ENCODE measurements around the gene ZNF594.
"Not testable (repeated sequence)": the region's sequence is repeated elsewhere in the genome, so short reads cannot be mapped to it uniquely, and the experiment has no call there.

The ZNF594 gene

GRCh38 chr17:5191541-5192417 is at the start of gene ZNF594:
TSS of gene ZNF594 (minus strand) at chr17:5191868. CDS start at chr17:5184256, 7,612 bp downstream.
- peak; percentile 90 for DNase-seq (ENCODE audit: low spot score)

- not testable (repeated sequence) for DNase-seq (ENCODE audit: low spot score)
These were observed 48.1 kb upstream of the ZNF594 start for GRCh38 chr17:5239769-5240168.

DNA sequence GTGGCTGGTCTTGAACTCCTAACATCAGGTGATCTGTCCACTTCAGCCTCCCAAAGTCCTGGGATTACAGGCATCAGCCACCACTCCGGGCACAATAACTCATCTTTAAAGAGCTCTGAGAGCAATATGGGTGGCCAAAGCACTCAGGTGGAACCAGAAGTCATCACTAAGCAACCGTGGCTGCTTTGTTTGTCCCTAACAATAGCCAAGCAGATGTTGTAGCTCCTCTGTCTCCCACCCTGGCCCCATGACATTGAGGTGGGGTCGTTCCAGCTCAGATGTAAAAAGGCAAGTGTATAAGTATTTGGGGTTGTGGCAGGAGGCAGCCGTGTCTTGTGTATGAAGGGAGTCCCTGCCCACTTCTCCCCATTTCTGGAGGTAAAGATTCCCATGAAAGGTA is 46.7 kb upstream of the ZNF594 start:
- no peak for DNase-seq (ENCODE audit: low spot score)

DNA sequence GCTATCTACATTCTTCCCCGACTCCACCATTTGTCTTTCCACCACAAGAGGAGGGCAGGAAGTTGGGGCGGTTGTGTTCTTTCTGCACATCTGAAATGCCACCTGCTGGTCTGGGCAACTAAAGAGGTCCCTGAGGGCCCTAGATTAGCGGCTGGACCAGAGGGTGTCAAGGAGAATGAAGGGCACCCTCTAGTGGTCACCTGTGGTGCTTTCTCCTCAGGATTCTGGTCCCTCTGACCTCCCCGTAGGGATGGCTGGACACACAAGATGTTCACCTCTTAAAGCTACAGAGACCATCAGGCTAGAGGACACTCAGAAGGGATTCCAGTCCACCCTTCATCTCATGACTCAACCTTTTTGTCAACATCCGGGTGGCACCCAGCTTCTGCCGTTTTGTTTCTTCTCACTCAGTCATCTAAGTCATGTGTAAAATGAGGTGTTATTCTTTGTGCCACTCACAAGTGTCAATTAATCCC is 45.9 kb upstream of the ZNF594 start:
- DNase-seq (ENCODE audit: low spot score): no peak

DNA sequence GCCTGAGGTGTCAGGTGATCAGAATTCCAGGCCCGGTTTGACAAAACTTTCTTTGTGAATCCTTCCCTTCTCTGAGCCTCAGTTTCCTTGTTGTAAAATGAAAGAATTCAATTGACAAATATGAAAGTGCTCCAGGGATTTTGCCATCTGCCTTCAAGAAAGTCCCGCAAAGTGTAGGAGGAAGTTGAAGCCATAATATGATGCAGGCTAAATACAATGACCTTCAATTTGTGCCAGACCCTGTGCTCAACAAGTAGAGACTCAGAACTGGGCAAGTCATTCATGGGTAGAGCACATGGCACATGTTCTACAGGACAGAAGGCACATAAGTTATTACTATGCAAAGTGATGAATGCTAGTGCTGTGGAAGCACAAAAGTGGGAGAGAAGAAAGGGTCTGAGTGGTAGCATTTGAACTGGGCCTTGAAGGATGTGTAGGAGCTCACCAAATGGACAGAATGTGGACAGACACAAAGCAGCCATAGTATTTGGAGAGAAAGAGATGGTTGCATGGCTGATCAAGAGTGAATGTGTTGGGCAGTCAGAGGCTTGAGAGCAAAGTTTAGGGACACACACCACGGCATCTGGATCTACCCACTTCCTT is 45.4 kb upstream of the ZNF594 start:
- DNase-seq (ENCODE audit: low spot score): no peak

- DNase-seq (ENCODE audit: low spot score): no peak
These were observed 43.2 kb upstream of the ZNF594 start, which contains the start of gene SCIMP for GRCh38 chr17:5234645-5235576. TSS of gene SCIMP (minus strand) at chr17:5234860. CDS start at chr17:5234755, 105 bp downstream.

DNA sequence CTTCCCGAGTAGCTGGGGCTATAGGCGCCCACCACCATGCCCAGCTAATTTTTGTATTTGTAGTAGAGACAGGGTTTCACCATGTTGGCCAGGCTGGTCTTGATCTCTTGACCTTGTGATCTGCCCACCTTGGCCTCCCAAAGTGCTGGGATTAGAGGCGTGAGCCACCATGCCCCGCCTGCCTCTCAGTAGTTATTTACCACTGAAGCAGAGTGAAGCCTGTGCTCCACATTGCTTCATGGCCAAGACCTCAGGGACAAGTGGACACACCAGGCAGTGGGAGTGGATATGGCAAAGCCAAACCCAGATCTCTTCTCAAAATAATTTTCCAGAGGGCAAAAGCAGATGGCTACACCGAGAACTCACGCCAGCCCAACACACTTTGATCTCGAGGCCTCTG is 41.8 kb upstream of the ZNF594 start:
- DNase-seq (ENCODE audit: low spot score): not testable (repeated sequence)

DNA sequence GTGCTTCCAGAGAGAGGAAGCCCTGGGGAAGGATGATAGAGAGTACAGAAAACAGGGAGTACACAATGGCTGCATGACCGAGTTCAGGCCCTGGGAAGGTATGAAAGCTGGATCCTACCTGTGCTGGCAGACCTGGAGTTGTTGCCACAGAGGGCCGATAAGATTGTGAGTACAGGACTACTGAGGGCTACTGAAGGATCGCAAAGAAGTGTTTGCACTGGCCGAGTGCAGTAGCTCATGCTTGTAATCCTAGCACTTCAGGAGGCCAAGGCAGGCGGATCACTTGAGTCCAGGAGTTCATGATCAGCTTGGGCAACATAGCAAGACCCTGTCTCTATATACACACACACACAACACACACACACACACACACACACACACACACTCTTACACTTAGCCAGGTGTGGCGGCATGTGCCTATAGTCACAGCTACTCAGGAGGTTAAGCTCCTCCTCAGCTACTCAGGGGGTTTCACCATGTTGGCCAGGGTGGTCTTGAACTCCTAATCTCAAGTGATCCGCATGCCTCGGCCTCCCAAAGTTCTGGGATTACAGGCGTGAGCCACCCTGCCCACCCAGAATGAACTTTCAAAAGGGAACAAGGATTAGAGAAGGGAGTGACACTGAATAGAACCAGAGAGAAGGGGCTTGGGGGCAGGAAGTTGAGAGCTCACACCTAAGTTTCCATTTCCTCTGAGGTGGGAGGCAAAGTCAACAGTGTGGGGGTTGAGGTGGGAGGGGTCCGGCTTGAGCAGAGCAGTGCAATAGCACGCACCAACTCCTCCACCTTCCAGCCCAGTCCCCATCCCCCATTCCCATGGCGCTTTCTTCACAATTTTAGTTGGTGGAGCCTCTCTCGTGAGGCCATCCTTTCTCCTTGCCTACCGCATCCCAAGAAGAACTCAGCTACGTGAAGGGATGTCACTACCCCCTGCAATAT is 35.5 kb upstream of the ZNF594 start:
- DNase-seq (ENCODE audit: low spot score): no peak

DNA sequence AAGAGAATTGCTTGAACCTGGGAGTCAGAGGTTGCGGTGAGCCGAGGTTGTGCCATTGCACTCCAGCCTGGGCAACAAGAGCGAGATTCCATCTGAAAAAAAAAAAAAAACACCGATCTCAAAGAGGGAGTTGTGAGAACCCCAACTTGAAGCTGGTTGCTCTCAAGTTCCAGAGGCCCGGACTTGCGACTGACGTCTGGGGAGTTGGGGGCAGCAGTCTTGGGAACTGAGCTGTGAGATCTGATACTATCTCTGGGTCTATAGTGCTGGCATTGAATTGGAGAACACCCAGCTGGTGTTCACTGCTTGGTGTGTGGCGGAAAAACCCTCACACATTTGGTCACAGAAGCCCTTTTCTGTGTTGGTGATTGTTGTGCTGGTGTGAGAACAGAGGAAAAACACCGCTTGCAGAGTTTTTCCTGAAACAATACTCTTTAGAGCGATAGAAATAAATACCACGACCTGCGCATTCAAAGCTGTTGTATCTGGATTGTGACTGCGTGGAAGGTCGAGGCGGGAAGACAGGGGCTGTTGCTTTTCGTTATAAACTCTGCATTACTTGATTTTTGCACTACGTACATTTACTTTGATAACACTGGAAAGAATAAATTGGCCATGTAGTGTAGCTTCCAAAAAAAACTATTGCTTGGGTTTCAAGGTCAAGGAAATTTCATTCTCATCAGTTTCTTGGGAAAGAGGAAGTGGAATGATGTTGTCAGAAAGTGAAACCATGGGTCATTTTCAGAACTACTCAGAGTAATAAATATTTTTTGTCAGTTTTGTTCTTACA is 34.2 kb upstream of the ZNF594 start:
- no peak for DNase-seq (ENCODE audit: low spot score)

- not testable (repeated sequence) for DNase-seq (ENCODE audit: low spot score)
These were observed 30.2 kb upstream of the ZNF594 start for GRCh38 chr17:5221912-5222311.

DNA sequence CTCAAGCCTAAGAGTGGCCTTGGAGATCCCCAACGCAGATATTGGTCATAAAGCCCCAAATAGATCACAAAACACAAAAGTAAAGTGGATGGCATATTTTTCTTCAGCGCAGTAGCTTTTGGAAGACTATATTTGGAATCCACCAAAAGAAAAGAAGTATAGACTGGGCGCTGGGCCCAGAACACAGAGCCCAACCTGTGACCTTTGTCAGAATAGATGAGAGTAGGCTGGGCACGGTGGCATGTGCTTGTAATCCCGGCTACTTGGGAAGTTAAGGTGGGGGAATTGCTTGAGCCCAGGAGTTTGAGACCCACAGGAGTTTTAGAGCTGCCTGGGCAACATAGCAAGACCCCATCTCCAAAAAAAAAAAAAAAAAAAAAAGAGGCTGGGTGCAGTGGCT is 28.4 kb upstream of the ZNF594 start:
- no peak for DNase-seq (ENCODE audit: low spot score)

GRCh38 chr17:5219536-5219935 is 27.9 kb upstream of the ZNF594 start:
- DNase-seq (ENCODE audit: low spot score): no peak

- DNase-seq (ENCODE audit: low spot score): not testable (repeated sequence)
These were observed 25.9 kb upstream of the ZNF594 start for GRCh38 chr17:5217562-5217961.

DNA sequence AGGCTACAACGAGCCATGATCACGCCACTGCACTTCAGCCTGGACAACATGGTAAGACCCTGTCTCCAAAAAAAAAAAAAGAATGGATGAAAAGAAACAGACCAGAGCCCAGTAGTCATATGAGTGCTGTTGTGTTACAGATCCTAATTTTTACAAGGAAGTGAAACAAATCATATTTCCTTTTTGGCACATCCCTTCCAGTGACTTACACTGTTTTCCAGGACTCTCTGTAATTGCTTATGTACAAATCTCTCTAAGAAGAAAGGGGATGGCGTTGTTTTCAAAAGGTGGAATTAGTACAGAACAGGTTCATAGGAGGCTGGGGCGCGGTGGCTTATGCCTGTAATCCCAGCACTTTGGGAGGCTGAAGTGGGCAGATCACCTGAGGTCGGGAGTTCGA is 19.8 kb upstream of the ZNF594 start:
- no peak for DNase-seq (ENCODE audit: low spot score)

DNA sequence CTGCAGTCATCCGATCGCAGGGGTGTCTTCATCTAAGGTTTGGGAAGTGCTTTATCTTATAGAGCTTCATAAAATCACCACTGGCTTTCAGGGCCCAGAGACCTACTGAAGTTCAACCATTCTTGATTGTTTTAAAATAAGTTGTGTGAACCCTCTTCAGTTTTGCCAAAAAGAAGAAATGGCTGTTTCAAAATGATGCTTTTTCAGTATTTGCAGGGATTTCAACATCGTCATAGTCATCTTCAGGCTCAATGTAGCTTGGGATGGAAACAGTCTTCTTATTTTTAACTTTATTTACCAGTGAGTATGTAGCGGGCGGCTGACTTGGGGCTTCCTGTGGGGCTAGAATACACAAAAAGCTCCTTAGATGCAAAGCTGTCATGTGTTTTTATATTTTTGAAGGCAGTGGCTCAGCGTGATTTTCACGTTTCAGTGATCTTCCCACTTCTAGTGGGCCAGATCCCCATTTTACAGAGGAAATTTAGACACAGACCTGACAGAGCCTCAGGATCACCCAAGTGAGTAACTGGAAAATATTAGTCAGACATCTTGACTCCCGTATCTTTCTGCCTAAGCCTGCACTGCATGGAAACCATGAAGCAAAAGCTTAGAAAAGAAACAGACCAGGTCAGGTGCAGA is 19.1 kb upstream of the ZNF594 start:
- DNase-seq (ENCODE audit: low spot score): no peak

DNA sequence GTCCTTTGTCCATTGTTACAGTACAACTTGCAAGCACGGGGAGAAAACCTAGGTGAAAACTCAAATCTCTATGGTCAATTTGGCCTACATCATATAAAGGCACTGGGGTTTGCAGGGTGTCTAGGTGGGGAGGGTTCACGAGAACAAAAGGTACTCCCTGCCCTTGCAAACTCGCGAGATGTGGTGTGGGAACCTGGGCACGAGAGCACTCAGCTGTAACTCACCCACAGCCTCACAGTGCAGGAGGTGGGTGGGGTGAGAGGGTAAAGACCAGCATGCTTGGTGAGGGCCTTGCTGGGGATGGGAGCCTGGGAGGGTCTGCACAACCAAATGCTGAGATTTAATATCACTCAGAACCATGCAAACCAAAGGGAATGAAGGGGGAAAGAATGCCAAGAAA is 18.4 kb upstream of the ZNF594 start:
- no peak for DNase-seq (ENCODE audit: low spot score)

- DNase-seq (ENCODE audit: low spot score): no peak
These were observed 17.7 kb upstream of the ZNF594 start for GRCh38 chr17:5209396-5209795.

- DNase-seq (ENCODE audit: low spot score): no peak
These were observed 12.2 kb upstream of the ZNF594 start for GRCh38 chr17:5203908-5204294.

- DNase-seq (ENCODE audit: low spot score): no peak
These were observed 11.7 kb upstream of the ZNF594 start for GRCh38 chr17:5203178-5203907.

Data from globus pallidus (tissue), 1 donor.